Activated CD4-positive, CD25-positive, alpha-beta regulatory T cell (primary cell): ENCODE data around the gene RBM46.
A peak's percentile ranks its signal among the peaks of the same experiment; 100 is the strongest.

Experiments
- DNase-seq, 4 experiments: peaks; one replicate each; lab custom pipeline; 2025; lab: John Stamatoyannopoulos, UW

Gene RBM46, protein sequence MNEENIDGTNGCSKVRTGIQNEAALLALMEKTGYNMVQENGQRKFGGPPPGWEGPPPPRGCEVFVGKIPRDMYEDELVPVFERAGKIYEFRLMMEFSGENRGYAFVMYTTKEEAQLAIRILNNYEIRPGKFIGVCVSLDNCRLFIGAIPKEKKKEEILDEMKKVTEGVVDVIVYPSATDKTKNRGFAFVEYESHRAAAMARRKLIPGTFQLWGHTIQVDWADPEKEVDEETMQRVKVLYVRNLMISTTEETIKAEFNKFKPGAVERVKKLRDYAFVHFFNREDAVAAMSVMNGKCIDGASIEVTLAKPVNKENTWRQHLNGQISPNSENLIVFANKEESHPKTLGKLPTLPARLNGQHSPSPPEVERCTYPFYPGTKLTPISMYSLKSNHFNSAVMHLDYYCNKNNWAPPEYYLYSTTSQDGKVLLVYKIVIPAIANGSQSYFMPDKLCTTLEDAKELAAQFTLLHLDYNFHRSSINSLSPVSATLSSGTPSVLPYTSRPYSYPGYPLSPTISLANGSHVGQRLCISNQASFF

DNA sequence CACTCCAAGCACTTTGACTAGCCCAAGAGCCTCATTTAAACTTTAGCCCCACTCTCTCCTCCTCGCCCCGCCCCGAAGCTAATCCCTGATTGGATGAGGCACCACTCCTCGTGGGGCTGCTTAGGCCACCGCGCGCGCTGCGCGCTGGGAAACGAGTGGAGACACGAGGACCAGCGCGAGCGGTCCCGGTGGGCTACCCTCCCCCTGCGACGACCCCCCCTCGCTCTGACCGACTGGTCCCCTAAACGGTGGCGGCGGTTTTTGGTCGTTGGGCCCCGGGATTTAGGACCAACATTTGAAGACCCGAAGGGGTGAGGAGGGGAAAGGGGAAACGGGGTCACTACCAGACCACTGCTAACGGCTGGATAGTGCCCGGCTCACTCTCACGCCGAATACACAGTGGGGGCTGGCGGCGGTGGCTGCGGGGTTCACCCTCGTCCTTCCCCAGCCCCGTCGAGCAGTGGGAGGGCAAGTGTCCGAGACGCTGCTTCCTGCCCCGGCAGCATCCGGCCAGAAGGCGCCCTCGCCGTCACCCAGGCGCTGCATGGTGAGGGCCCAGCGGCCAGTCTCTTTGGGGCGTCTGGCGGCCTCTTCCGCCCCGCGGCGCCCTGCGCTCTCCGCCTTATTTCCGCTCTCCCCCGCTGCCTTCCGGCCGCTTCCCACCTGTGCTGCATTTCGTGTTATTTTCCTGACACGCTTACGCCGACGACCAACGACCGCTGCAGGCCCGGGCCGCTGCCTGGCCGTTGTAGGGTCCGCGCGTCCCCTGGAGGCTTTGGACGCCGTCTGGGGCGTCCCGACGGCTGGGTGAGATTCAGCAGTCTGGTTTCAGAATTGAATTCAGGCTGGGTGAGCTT, at the start of gene RBM46:
Gene RBM46 (plus strand): TSS at position 147 of the 857 bp plus-strand sequence. CDS start 15,481 bp downstream, outside the sequence.
- no peak for DNase-seq

DNA sequence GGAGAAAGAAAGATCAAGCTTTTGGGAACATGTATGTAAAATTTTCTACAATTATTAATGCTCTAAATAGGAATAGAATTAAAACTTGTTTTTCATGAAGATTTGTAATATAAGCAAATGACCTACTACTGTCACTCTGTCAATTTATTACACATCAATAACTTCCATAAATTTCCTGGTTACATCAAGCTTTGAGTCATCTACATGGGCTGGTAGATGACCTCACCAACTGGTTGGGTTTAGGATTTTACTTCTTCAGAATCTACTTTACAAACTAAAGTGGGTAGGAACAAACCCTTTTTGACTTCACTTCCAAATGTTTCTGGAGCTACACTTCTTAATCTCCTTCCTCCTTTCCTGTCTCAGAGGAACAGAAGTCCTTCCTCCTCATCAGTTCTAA, 49.3 kb upstream of the RBM46 start:
- DNase-seq = no peak

DNA sequence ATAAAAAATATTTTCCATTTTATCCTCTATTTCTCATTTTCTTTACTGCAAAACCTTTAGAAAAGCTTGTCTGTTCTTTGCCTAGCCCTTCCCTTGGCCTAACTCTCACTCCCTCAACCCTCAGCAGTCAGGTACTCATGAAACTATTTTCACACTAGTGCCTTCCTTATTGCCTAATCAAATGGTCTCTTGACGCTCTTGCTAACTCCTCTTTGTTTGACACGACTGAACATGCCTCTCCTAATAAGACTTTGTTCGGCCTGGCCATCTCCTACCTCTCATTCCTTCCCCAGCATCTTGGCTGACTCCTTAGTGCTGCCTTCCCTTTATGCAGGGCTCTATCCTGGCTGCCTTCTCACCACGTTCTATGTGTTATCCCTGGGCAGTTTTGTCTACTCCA, 48.4 kb upstream of the RBM46 start:
- no peak for DNase-seq

DNA sequence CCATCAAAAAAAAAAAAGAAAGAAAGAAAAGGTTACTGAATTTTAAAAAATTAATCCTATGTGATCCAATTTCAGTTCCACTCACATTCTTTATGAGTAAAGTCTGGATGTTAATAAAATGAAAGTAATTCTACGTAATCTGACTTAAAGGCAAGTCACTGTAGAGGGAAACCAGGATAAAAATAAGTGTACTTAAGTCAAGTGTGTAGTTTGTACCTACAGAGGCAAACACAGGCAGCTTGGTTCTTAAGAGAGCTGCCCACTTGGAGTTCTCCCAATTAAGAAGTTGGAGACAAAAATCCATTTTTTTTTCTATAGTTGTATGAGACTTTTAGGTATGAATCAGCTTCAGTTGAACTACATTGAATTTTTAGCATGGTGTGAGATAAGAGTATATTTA, 44.3 kb upstream of the RBM46 start:
- no peak for DNase-seq

DNA sequence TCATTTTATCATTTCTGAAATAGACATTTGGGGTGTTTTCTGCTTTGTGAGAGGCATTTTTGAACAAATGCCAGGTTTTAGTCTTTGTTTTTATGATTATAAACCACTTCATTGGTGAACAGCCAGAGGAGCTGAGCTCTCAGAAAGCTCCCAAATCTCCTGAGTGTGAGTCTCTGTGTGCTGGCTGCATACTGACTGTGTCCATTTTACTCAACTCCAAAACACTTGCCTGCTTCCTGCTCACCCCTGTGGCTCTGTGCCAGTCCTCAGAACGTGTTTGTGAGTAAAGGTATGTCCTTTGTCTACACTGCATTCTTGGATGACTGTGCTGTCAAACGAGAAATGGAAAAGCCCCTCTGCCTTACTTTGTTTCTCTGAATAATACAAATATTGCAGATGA, 42.6 kb upstream of the RBM46 start:
- no peak for DNase-seq

DNA sequence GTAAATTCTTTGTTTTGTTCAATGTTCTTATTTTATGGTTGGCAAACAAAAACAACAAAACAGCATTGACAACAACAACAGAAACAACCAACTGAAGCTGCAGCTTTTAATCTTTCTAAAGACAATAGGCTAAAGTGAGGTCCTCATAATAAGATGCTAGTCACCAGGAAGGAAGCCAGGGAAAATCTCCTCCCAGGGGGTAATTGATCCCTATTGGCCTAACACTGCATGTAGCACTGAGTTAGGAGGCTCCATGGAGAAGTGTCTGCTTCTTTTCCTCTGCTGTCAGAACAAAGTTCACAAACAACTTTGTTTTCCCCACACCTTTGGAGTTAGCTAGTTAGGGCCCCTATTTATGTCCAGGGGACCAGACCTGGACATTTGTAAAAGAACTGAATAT, 42.0 kb upstream of the RBM46 start:
- no peak for DNase-seq

DNA sequence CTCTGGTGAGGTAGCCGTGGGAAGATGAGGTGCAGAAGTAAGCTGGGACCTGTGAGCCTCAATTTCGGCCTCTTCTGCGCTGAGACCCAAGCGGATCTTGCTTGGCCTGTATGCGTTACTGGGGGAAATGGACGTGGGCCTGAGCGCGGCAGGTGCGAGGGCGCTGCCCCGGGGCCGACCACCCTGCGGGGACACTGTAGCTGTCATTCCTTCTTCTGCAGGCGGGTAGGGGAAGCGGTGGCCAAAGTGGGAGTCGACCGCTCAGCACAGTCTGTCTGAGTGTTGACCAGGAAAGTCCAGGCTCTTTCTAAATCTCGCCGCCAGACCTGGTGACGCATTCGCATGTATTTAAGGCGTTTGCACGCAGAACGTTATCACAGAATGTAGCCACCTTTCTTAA, 40.6 kb upstream of the RBM46 start:
- no peak for DNase-seq

DNA sequence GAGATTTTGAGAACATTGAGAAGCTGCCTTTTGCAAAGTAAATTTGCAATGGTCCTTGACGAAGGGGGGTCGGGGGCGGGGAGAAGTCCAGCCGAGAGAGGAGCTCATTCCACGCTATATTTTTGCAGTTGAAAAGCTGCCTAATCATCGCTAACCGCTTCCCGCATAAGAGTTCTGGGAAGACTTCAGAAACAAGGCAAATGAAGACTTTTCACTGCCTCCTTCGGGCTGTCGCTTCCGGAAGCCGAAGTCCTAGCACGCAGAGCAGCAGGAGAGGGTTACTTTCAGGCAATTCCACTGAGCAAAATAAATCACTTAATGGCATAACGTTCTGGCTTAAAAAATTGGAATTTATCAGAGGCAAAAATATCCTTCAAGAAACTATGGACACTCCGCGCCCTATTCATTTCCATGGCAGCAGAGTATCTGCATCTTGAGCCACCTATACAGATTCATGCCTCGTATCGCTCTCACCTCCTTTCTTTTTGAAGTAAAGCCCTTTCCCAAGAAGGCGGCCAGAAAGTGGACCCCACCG, 39.9 kb upstream of the RBM46 start:
- no peak for DNase-seq

DNA sequence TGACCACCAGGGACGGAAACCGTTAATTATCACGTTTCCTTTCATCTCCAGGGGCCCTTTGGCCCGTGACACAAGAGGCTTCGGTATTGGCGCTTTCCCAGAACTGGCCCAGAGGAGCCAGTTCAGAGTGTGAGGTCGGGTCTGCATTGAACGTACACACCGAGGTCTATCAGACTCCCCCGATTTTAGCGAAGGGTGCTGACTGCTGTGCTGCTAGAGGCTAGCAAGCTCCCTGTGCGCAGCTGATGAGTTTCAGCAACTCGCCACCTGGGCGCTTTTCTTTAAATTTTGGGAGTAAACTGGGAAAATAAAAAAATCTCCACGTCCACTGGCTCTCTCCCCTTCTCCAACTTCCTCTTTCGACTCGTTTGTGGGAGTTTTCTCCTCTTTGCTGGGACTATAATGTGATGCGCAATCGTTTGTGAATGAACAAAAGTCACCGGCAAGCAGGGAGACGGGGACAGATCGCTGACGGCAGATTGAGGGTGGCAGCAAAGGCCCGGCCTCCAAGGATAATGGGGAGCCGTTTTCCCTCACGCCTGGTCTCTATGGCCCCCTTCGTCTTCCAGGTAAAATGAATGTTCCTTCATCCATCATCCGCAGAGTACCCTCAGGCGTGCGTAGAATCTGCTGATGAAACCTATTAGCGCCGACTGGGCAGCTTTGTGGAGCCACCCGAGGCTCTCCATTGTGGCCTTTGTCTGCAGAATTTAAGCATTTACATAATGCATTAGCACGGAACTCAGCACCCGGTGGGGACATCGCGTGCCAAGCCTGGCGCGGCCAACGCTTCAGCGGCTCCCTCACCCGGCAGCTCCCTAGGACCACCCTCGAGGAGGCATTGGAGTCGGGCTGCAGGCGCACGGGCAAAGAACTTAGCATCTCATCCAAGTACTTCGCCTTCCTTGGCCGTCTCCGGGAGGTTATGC, 38.9 kb upstream of the RBM46 start:
- DNase-seq = no peak

DNA sequence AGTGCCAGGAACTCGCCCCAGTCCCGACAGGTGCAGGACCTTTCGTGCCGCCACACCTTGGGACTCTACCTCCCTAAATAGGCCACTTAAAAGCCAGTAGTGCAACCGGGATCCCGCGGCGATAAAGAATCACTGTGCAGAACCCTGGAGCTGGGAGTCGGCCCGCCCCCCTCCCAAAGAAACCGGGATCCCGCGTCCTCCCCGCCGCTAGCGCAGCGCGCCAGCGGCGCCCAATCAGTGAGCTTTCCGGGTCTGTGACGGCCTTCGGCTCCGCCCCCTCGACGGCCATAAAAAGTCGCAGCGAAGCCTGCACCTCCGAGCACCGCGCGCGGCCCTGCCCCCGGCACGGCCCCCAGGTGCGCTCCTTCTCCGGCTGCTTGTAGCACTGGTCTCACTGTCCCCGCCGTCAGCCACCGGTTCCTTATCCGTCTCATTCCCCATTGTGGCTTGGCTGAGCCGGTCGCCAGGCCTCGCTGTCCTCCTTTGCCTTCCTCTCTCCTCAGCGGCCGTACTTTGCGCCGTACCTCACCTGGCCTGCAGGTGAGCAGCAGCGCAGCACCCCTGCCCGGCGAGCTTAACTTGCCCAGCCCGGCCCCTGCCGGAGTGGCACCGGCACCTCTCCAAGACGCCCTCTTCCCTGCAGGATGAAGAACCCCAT, 37.3 kb upstream of the RBM46 start, which contains the start of gene LRAT:
Gene LRAT (plus strand): TSS at position 318 of the 658 bp plus-strand sequence. CDS start 327 bp downstream, at position 645.
- peak in 1 of 4 experiments; percentile 1 for DNase-seq

DNA sequence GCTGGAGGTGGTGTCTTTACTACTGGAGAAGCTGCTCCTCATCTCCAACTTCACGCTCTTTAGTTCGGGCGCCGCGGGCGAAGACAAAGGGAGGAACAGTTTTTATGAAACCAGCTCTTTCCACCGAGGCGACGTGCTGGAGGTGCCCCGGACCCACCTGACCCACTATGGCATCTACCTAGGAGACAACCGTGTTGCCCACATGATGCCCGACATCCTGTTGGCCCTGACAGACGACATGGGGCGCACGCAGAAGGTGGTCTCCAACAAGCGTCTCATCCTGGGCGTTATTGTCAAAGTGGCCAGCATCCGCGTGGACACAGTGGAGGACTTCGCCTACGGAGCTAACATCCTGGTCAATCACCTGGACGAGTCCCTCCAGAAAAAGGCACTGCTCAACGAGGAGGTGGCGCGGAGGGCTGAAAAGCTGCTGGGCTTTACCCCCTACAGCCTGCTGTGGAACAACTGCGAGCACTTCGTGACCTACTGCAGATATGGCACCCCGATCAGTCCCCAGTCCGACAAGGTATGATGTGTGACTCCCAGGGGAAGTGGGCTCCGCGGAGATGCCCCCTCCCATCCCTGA, 36.6 kb upstream of the RBM46 start:
- DNase-seq = no peak

DNA sequence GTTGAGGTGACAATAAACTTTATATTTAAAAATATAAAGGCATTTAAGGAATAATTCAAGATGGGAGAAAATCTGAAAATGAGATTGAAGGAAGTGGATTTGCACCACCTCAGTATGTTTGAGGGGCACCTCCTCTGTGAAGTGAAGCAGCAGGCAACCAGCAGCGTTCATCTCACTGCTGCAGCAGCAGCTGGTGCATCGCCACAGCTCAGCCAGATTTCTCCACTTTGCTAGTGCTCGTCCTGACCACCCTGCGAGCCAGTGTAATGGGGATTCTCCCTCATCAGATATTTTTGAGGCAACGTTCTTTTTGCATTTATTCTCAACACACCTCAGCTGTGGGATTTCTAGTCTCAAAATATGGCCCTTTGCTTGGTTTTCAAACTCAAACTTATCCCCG, 23.4 kb upstream of the RBM46 start:
- DNase-seq = no peak

DNA sequence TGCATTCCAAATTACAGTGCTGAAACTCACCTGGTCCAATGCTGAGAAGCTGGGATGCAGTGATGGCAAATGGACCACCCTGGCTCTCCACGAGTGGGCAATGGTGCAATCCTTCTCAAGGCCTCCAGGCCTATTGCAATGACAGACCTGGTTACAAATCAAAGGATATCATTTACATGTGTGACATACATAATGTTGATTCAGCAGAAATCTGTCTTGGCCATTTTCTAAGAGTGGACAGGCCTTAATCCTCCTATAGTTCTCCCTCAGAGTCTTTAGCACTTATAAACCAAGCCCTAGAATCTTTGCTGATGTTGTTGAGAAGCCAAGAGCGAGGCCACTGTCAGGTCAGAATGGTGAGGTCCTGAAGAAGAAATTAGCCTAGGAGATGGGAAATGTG, 20.2 kb upstream of the RBM46 start:
- no peak for DNase-seq

DNA sequence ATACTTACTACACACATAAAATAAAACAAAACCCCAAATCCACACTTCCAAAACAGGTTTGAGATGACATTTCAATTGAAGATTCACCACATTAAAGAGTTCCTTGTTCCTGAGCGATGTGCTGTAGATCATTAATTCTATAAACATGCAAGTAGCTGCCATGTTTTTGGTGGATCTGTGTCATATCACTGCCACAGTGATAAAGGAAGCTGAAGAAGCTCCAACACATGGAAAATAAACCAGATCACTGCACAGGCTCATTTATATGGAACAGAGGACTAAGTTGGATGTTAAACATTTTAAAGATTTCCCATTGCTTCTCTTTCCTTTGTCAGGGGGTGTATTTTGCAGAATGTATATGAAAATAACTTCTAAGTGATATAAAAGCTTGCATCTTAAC, 2.8 kb upstream of the RBM46 start:
- DNase-seq = no peak

DNA sequence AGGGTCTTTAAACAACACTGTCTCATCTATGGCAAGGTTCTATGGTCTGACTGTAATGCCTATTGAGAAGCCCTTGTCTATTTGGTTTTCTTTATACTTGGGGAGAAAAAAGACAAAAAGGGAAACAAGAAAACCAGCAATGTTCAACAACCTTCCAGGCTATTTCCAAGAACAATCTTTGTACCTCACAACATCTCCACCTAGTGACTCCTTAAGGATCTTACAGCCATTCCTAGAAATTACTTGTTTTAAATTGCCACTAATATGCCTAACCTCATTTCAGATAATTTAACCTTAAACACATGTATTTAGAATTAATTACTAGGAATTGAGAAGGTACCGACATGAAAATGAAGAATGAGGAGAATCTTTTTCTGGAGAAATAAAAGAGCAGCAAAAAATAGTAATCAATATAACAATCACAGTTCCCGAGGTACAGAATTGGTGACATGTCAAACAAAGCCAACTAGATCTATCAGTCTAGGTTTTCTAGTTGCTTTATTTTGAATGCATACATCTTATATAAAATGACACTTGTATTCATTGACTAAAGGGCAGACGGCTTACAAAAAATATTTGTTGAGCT, 1.6 kb upstream of the RBM46 start:
- DNase-seq = no peak

DNA sequence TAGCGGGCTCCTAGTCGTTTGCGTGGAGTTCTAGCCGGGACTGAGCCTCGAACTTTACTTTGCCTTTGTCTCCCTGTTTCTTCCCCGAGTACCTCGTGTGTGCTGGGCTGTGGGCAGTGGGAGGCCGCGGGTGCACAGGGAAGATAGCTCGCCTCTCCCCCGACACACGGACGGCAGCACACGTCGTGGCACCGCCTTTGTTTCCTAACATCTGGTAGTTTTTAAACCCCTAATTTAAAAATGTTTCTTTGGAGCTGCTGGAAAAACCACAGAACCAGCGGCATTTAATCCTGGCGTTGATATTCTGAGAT, 866 bp downstream of the RBM46 start:
- DNase-seq = no peak

DNA sequence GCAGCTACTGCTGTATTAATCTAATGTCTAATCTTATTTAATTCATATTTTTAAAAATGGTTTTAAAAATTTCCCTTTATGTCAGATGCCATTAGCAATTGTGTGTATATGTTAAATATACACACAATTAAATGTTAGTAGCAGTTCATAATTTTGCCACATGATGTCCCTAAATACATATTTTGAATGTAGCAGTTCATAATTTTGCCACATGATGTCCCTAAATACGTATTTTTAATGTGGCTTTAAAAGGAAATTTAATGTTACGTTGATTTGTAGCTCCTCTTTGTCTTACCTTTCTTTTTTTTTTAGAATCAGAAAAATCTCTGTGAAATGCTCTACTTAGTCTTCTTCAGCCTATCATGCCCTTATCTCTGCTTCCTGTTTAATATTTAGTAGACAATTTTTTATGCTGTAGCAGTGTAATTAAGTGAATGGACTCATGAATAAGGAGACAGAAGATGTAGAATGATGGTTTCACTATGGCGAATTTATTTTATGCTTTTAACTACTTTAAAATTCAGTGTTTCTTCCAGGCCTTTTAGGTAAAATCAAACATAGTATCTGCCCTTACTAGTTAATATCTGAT, 26.1 kb downstream of the RBM46 start:
- no peak for DNase-seq

DNA sequence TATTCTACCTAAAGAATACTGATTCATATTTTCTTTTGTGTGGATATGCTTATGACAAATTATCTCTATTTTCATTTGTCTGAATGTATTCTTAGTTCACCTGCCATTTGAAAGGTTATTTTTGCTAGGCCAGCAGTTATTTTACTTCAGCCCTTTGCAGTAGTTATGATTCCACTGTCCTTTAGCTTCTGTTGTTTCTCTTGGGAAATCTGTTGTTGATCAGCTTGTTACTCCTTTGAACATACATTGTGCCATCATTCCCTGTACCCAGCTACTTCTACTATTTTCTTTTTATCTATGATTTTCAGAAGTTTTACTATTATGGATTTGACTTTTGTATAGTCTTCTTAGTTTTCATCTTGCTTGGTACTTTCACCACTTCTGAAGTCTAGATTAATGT, 37.2 kb downstream of the RBM46 start:
- no peak for DNase-seq

DNA sequence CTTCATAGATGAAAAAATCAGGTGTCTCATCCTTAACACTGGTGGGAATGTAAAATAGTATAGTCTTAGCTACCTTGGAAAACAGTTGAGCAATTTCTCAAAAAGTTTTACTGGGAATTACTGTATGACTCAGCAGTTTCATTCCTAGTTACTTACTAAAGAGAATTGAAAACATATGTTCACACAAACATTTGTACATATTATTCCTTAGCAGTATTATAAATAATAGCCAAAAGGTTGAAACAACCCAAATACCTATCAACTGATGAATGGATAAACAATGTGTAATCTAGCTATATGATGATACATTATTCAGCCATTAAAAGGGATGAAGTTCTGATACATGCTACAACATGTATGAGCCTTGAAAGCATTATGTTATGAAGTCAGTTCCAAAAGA, 41.7 kb downstream of the RBM46 start:
- no peak for DNase-seq

DNA sequence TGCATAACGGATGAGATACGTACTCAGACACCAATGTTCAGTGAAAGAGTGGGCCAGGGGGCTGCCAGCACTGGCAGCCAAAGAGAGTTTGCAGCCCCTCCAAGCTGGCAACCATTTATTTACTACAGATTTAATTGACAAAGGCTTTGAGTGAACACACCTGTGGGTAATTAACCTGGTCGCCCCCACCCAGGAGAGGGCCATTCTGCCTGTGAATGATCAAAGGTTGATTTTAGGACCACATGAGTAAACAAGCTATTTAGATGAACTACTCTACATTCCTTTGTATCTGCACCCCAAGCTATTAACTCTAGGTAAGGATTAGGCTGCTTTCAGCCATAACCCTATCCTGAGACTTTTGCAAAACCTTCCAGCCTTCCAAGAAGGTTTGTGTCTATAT, 55.0 kb downstream of the RBM46 start:
- DNase-seq = no peak
